Neural progenitor cell (in vitro differentiated cells): ENCODE measurements around the gene VTN. TPM values are rescaled to one million over a fixed set of nuclear protein-coding genes. Genes with fewer than 3 reads are reported as not detected.

Source experiments
- DNase-seq: peaks from one replicate; pipeline ENCODE4 v3.0.0-alpha.2; 2016; ENCODE audit warnings: low spot score
- H2AFZ ChIP-seq: fragments of 200-600 bp; sonication (generic); replicated peaks from 2 replicates; pipeline ENCODE4 v1.6.1; 2016; ENCODE audit warnings: antibody characterized with exemption
- H3F3A ChIP-seq: fragments of 200-600 bp; sonication (generic); 2 replicates; pipeline ENCODE4 v1.6.1; 2016; ENCODE audit warnings: antibody characterized with exemption, low read depth
- H3K27ac ChIP-seq: fragments of 200-600 bp; sonication (generic); 2 replicates; pipeline ENCODE4 v1.5.1; 2016; ENCODE audit warnings: mild to moderate bottlenecking
- H3K27me3 ChIP-seq: fragments of 200-600 bp; sonication (generic); 2 replicates; pipeline ENCODE4 v1.6.1; 2016; ENCODE audit warnings: mild to moderate bottlenecking, moderate library complexity
- H3K36me3 ChIP-seq: fragments of 200-600 bp; sonication (generic); 2 replicates; pipeline ENCODE4 v1.5.1; 2016
- H3K4me1 ChIP-seq: fragments of 200-600 bp; sonication (generic); 2 replicates; pipeline ENCODE4 v1.6.1; 2016; ENCODE audit warnings: mixed run types
- H3K4me2 ChIP-seq: fragments of 200-600 bp; sonication (generic); 2 replicates; pipeline ENCODE4 v1.6.1; 2016
- H3K4me3 ChIP-seq: fragments of 200-600 bp; sonication (generic); 2 replicates; pipeline ENCODE4 v1.5.1; 2016
- H3K79me2 ChIP-seq: fragments of 200-600 bp; sonication (generic); 2 replicates; pipeline ENCODE4 v1.6.1; 2016; ENCODE audit warnings: low read depth
- H3K9ac ChIP-seq: fragments of 200-600 bp; sonication (generic); 2 replicates; pipeline ENCODE4 v1.6.1; 2016
- H3K9me3 ChIP-seq: fragments of 200-600 bp; sonication (generic); 2 replicates; pipeline ENCODE4 v1.5.1; 2016; ENCODE audit warnings: low read depth
- H4K20me1 ChIP-seq: fragments of 200-600 bp; sonication (generic); 2 replicates; pipeline ENCODE4 v1.6.1; 2016; ENCODE audit warnings: low read depth
- H3K27ac Mint-ChIP-seq: 3 replicates; pipeline ENCODE4 v1.8.0; 2021; ENCODE audit warnings: mixed read lengths
- H3K27me3 Mint-ChIP-seq: 2 replicates; pipeline ENCODE4 v1.8.0; 2022; ENCODE audit warnings: low read depth, mild to moderate bottlenecking, inconsistent platforms, moderate library complexity, mixed read lengths; ENCODE audit not compliant: insufficient read depth
- H3K36me3 Mint-ChIP-seq: 3 replicates; pipeline ENCODE4 v1.8.0; 2021; ENCODE audit warnings: mixed read lengths
- H3K4me1 Mint-ChIP-seq: 3 replicates; pipeline ENCODE4 v1.8.0; 2021; ENCODE audit warnings: mixed read lengths
- H3K4me3 Mint-ChIP-seq: 3 replicates; pipeline ENCODE4 v1.8.0; 2021; ENCODE audit warnings: mild to moderate bottlenecking, moderate library complexity, mixed read lengths
- H3K9me3 Mint-ChIP-seq: 3 replicates; pipeline ENCODE4 v1.8.0; 2020; ENCODE audit warnings: mixed read lengths
- CTCF ChIP-seq: fragments of 200-600 bp; sonication (generic); IDR thresholded peaks from 2 replicates; pipeline ENCODE4 v1.5.1; 2017; ENCODE audit warnings: antibody characterized with exemption, mild to moderate bottlenecking
- EZH2 ChIP-seq: fragments of 200-600 bp; sonication (generic); IDR thresholded peaks from 2 replicates; pipeline ENCODE4 v1.6.1; 2017; ENCODE audit warnings: antibody characterized with exemption, mild to moderate bottlenecking, moderate library complexity
- EZH2phosphoT487 ChIP-seq: fragments of 200-600 bp; sonication (generic); IDR thresholded peaks from 2 replicates; pipeline ENCODE4 v1.6.1; 2017; ENCODE audit warnings: antibody characterized with exemption
- total RNA-seq: library from RNA; depleted of rRNA; stranded (reverse); fragments of >200 nt; gene quantifications from 2 replicates; pipeline ENCODE4 v1.2.3, GENCODE V29; 2015; ENCODE audit warnings: low replicate concordance

VTN gene
- total RNA-seq, 1 donor from 2014 or later, result 1.2 TPM

GRCh38 chr17:28396635-28397239, 26.6 kb upstream of the VTN start:
- peaks cover 11% of the 10 kb centered on the region for H3K27me3 Mint-ChIP-seq
- Histone ChIP-seq H3K27ac (no peak overlapping the region), H3K9ac (no peak overlapping the region), H3F3A (no peaks in the 10 kb centered on the region), H3K4me3 (no peak overlapping the region), H2AFZ (no peak overlapping the region), H3K4me1 (no peaks in the 10 kb centered on the region), H3K79me2 (no peaks in the 10 kb centered on the region), H3K4me2 (no peak overlapping the region), H3K27me3 (peaks cover 16% of the 10 kb centered on the region), H3K36me3 (no peaks in the 10 kb centered on the region), H4K20me1 (no peaks in the 10 kb centered on the region), H3K9me3 (no peaks in the 10 kb centered on the region)
- H3K36me3 Mint-ChIP-seq, result peaks cover 14% of the 10 kb centered on the region
- no peak overlapping the region for H3K27ac Mint-ChIP-seq
- no peaks in the 10 kb centered on the region for H3K9me3 Mint-ChIP-seq
- TF ChIP-seq EZH2 (no peak), CTCF (no peak)
- DNase-seq, result no peak
- no peak overlapping the region for H3K4me3 Mint-ChIP-seq
- H3K4me1 Mint-ChIP-seq, result peaks cover 13% of the 10 kb centered on the region

GRCh38 chr17:28395968-28396367, 25.9 kb upstream of the VTN start:
- no peak overlapping the region for H3K27ac Mint-ChIP-seq
- Histone ChIP-seq H2AFZ (no peak overlapping the region), H3K36me3 (no peaks in the 10 kb centered on the region), H3K4me1 (no peaks in the 10 kb centered on the region), H3K4me2 (no peak overlapping the region), H3K27me3 (peaks cover 8% of the 10 kb centered on the region), H3K27ac (no peak overlapping the region), H3K9me3 (no peaks in the 10 kb centered on the region), H3K4me3 (no peak overlapping the region), H3K9ac (no peak overlapping the region), H4K20me1 (no peaks in the 10 kb centered on the region), H3K79me2 (no peaks in the 10 kb centered on the region), H3F3A (no peaks in the 10 kb centered on the region)
- H3K4me3 Mint-ChIP-seq, result no peak overlapping the region
- peaks cover 11% of the 10 kb centered on the region for H3K27me3 Mint-ChIP-seq
- TF ChIP-seq EZH2phosphoT487 (no peak), CTCF (no peak), EZH2 (no peak)
- H3K9me3 Mint-ChIP-seq, result no peaks in the 10 kb centered on the region
- H3K36me3 Mint-ChIP-seq, result peaks cover 14% of the 10 kb centered on the region
- peaks cover 13% of the 10 kb centered on the region for H3K4me1 Mint-ChIP-seq
- no peak for DNase-seq

DNA sequence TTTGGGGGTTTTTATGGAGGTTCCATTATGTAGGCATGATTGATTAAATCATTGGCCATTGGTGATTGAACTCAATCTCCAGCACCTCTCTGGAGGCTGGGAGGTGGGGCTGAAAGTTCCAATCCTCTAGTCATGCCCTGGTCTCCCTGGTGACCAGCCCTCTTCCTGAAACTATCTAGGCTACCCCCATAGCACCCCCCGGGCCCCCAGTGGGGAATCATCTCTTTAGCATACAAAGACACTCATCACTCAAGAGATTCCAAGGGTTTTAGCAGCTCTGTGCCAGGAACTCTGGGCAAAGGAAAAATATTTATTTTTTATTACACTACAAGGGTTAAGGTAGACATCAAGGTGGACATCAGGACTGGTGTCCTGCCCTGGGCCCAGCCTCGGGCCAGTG, 25.3 kb upstream of the VTN start:
- no peaks in the 10 kb centered on the region for H3F3A ChIP-seq
- TF ChIP-seq CTCF (no peak), EZH2 (no peak), EZH2phosphoT487 (no peak)
- H2AFZ ChIP-seq, result no peak overlapping the region
- Mint-ChIP-seq H3K27ac (no peak overlapping the region), H3K4me1 (peaks cover 13% of the 10 kb centered on the region), H3K27me3 (peaks cover 11% of the 10 kb centered on the region), H3K4me3 (no peak overlapping the region), H3K36me3 (peaks cover 16% of the 10 kb centered on the region), H3K9me3 (no peaks in the 10 kb centered on the region)
- H4K20me1 ChIP-seq, result no peaks in the 10 kb centered on the region
- H3K27me3 ChIP-seq, result peaks cover 5% of the 10 kb centered on the region
- no peaks in the 10 kb centered on the region for H3K4me1 ChIP-seq
- no peaks in the 10 kb centered on the region for H3K36me3 ChIP-seq
- DNase-seq, result no peak
- H3K27ac ChIP-seq, result no peak overlapping the region
- no peaks in the 10 kb centered on the region for H3K79me2 ChIP-seq
- H3K4me3 ChIP-seq, result no peak overlapping the region
- no peak overlapping the region for H3K9ac ChIP-seq
- no peak overlapping the region for H3K4me2 ChIP-seq
- no peaks in the 10 kb centered on the region for H3K9me3 ChIP-seq
